ENCODE data around the gene ASB13.

- TF ChIP-seq GATA2 (IDR thresholded peaks at IDR 0.05; ENCODE audit: low read depth, low read length) (no peak), GATA3 (IDR thresholded peaks at IDR 0.05; ENCODE audit: low read depth, low read length) (no peak)
These were observed 51.1 kb downstream of the ASB13 start for GRCh38 chr10:5615316-5615715.
